ENCODE measurements around the gene CDC42BPG. TPM values are rescaled to one million over a fixed set of nuclear protein-coding genes. Genes with fewer than 3 reads are reported as not detected.

CDC42BPG gene
- total RNA-seq, 1 experiment from 2014 or later, result 3.7 TPM

GRCh38 chr11:64888729-64889511 is 44.5 kb upstream of the CDC42BPG start:
- H3K27me3 Mint-ChIP-seq (ENCODE audit: insufficient read depth, unreplicated experiment), result no peaks in the 10 kb centered on the region
- BruUV-seq (replicated peaks), result no TSS peak
- POLR2A ChIA-PET, result interaction anchor here (0.6 to 2.2 kb wide), 2 partner anchors 24 to 40 kb away, joined by 3 to 5 read pairs; no protein-coding TSS in a partner anchor
- no peaks in the 10 kb centered on the region for H3K9me3 Mint-ChIP-seq (ENCODE audit: unreplicated experiment)
- CTCF ChIA-PET, result interaction anchor here (0.5 to 19.1 kb wide), 9 partner anchors 9 to 229 kb away, joined by 3 to 286 read pairs (median 4); partner anchors contain the start of gene CDC42BPG
- no peaks in the 10 kb centered on the region for H3K36me3 Mint-ChIP-seq (ENCODE audit: insufficient read depth, unreplicated experiment)
- no peak for DNase-seq (ENCODE audit: unreplicated experiment)
- intact Hi-C loops (cut with micrococcal nuclease), result no loop called here
- H3K27ac Mint-ChIP-seq (ENCODE audit: low read depth, unreplicated experiment), result no peak overlapping the region
- no peak for TF ChIP-seq CTCF (IDR thresholded peaks at IDR 0.05; ENCODE audit: unreplicated experiment)
- peaks cover 10% of the 10 kb centered on the region for H3K4me1 Mint-ChIP-seq (ENCODE audit: insufficient read depth, unreplicated experiment)
- H3K4me3 Mint-ChIP-seq (ENCODE audit: unreplicated experiment), result no peak overlapping the region

- H3K27ac Mint-ChIP-seq (ENCODE audit: low read depth, unreplicated experiment), result no peak overlapping the region
- POLR2A ChIA-PET, result interaction anchor here (1.0 to 2.2 kb wide), 4 partner anchors 13 to 109 kb away, joined by 3 to 5 read pairs (median 4); no protein-coding TSS in a partner anchor
These were observed 43.9 kb upstream of the CDC42BPG start for GRCh38 chr11:64888406-64888728.

GRCh38 chr11:64887757-64888405 is 43.4 kb upstream of the CDC42BPG start:
- intact Hi-C loops (cut with micrococcal nuclease), result no loop called here
- Mint-ChIP-seq H3K4me3 (ENCODE audit: unreplicated experiment) (no peak overlapping the region), H3K27me3 (ENCODE audit: insufficient read depth, unreplicated experiment) (no peaks in the 10 kb centered on the region), H3K27ac (ENCODE audit: low read depth, unreplicated experiment) (no peak overlapping the region), H3K36me3 (ENCODE audit: insufficient read depth, unreplicated experiment) (no peaks in the 10 kb centered on the region), H3K9me3 (ENCODE audit: unreplicated experiment) (no peaks in the 10 kb centered on the region), H3K4me1 (ENCODE audit: insufficient read depth, unreplicated experiment) (peaks cover 10% of the 10 kb centered on the region)
- peak; percentile 60 for DNase-seq (ENCODE audit: unreplicated experiment)
- BruUV-seq (replicated peaks), result no TSS peak
- peak; percentile 93 for TF ChIP-seq CTCF (IDR thresholded peaks at IDR 0.05; ENCODE audit: unreplicated experiment)
- ChIA-PET POLR2A (interaction anchor here (1.0 to 2.5 kb wide), 5 partner anchors 12 to 109 kb away, joined by 3 to 9 read pairs (median 5); no protein-coding TSS in a partner anchor), CTCF (interaction anchor here (0.5 to 19.1 kb wide), 18 partner anchors 8 to 437 kb away, joined by 3 to 286 read pairs (median 4); partner anchors contain the start of gene CDC42BPG)

More at GRCh38 chr11:64888406-64888728, 43.9 kb upstream of the CDC42BPG start:
- no peaks in the 10 kb centered on the region for H3K36me3 Mint-ChIP-seq (ENCODE audit: insufficient read depth, unreplicated experiment)
- DNase-seq (ENCODE audit: unreplicated experiment), result no peak
- no TSS peak for BruUV-seq (replicated peaks)
- TF ChIP-seq CTCF (IDR thresholded peaks at IDR 0.05; ENCODE audit: unreplicated experiment), result no peak
- CTCF ChIA-PET, result interaction anchor here (0.5 to 19.1 kb wide), 15 partner anchors 9 to 401 kb away, joined by 3 to 286 read pairs (median 4); partner anchors contain the start of gene CDC42BPG
- H3K9me3 Mint-ChIP-seq (ENCODE audit: unreplicated experiment), result no peaks in the 10 kb centered on the region
- intact Hi-C loops (cut with micrococcal nuclease), result no loop called here
- no peaks in the 10 kb centered on the region for H3K27me3 Mint-ChIP-seq (ENCODE audit: insufficient read depth, unreplicated experiment)
- H3K4me1 Mint-ChIP-seq (ENCODE audit: insufficient read depth, unreplicated experiment), result peaks cover 10% of the 10 kb centered on the region
- no peak overlapping the region for H3K4me3 Mint-ChIP-seq (ENCODE audit: unreplicated experiment)

- Mint-ChIP-seq H3K27ac (ENCODE audit: low read depth, unreplicated experiment) (no peak overlapping the region), H3K9me3 (ENCODE audit: unreplicated experiment) (no peaks in the 10 kb centered on the region), H3K4me1 (ENCODE audit: insufficient read depth, unreplicated experiment) (peaks cover 10% of the 10 kb centered on the region), H3K36me3 (ENCODE audit: insufficient read depth, unreplicated experiment) (no peaks in the 10 kb centered on the region), H3K4me3 (ENCODE audit: unreplicated experiment) (no peak overlapping the region), H3K27me3 (ENCODE audit: insufficient read depth, unreplicated experiment) (no peaks in the 10 kb centered on the region)
- no TSS peak for BruUV-seq (replicated peaks)
- intact Hi-C loops (cut with micrococcal nuclease), result no loop called here
- no peak for DNase-seq (ENCODE audit: unreplicated experiment)
- CTCF ChIA-PET, result interaction anchor here (0.6 to 19.1 kb wide), 12 partner anchors 13 to 436 kb away, joined by 3 to 286 read pairs (median 3); partner anchors contain the start of genes BATF2 and CDC42BPG
- POLR2A ChIA-PET, result interaction anchor here (0.6 to 2.5 kb wide), 6 partner anchors 11 to 108 kb away, joined by 3 to 9 read pairs (median 4); no protein-coding TSS in a partner anchor
- TF ChIP-seq CTCF (IDR thresholded peaks at IDR 0.05; ENCODE audit: unreplicated experiment), result no peak
These were observed 42.8 kb upstream of the CDC42BPG start for GRCh38 chr11:64887234-64887756.

Measured in MCF 10A (cell line).